Lower lobe of right lung (tissue), 2 donors: ENCODE data around the gene LIN28A. TPM values are rescaled to one million over a fixed set of nuclear protein-coding genes. Genes with fewer than 3 reads are reported as not detected.

ENCODE experiments used
- ATAC-seq, 2 donors: fragments of 200-7000 bp; cut with Tn5 transposase; one replicate each; pipeline ENCODE4 v1.9.1; 2020 to 2022; ENCODE audit warnings: mild to moderate bottlenecking in 2 of 2, moderate library complexity in 2 of 2
- DNase-seq: peaks from one replicate; pipeline ENCODE4 v3.0.0-alpha.2; 2020
- H3K27ac ChIP-seq: fragments of 200-600 bp; one replicate; pipeline ENCODE4 v1.8.0; 2022
- H3K27me3 ChIP-seq: fragments of 200-600 bp; one replicate; pipeline ENCODE4 v1.8.0; 2022; ENCODE audit warnings: low read depth
- H3K36me3 ChIP-seq: fragments of 200-600 bp; one replicate; pipeline ENCODE4 v1.8.0; 2022; ENCODE audit warnings: mild to moderate bottlenecking
- H3K4me1 ChIP-seq: fragments of 200-600 bp; one replicate; pipeline ENCODE4 v1.8.0; 2022
- H3K4me3 ChIP-seq: fragments of 200-600 bp; one replicate; pipeline ENCODE4 v1.8.0; 2022; ENCODE audit warnings: mild to moderate bottlenecking
- H3K9me3 ChIP-seq: fragments of 200-600 bp; one replicate; pipeline ENCODE4 v1.8.0; 2022
- CTCF ChIP-seq: fragments of 200-600 bp; IDR thresholded peaks from one replicate; pipeline ENCODE4 v1.8.0; 2022; ENCODE audit warnings: antibody characterized with exemption, mild to moderate bottlenecking
- intact Hi-C: fragments of 100-400 bp; cut with DNase I; formaldehyde crosslinking; loops from one replicate; pipeline ENCODE4 v1.11.0; 2022
- long read RNA-seq: library from polyadenylated mRNA; unstranded; transcript quantifications from one replicate; pipeline ENCODE4 v2.0.0, GENCODE V29; 2021
- total RNA-seq: library from RNA; stranded (reverse); fragmentation: NEBNext Ultra II Directional; extraction: Animal tissue kit (Norgen Biotek cat#: 25700); gene quantifications from one replicate; pipeline ENCODE4 v1.2.1, GENCODE V29; 2021
- donor health status: DM: no; HTN: yes; CAD: no; lungs with severe emphysema.

The LIN28A gene
- not detected for total RNA-seq
- long read RNA-seq, result 0 reads

GRCh38 chr1:26410706-26411623 is at the start of gene LIN28A:
TSS of gene LIN28A (plus strand) at chr1:26410817. CDS start at chr1:26410892, 75 bp downstream.
- Histone ChIP-seq H3K4me3 (no peak within 1 kb of the TSS), H3K27me3 (peaks cover 62% of the 10 kb centered on the region), H3K9me3 (no peaks in the 10 kb centered on the region), H3K27ac (no peak within 1 kb of the TSS), H3K4me1 (no peaks in the 10 kb centered on the region), H3K36me3 (no peaks in the 10 kb centered on the region)
- no peak for TF ChIP-seq CTCF
- ATAC-seq (no peak), DNase-seq (no peak)
- intact Hi-C loops, result no loop called here

GRCh38 chr1:26361605-26362122 is 49.0 kb upstream of the LIN28A start:
- ATAC-seq, result no peak
- H3K27ac ChIP-seq, result no peak overlapping the region
- H3K27me3 ChIP-seq, result peaks cover 70% of the 10 kb centered on the region
- no peaks in the 10 kb centered on the region for H3K9me3 ChIP-seq
- H3K36me3 ChIP-seq, result no peaks in the 10 kb centered on the region
- intact Hi-C loops, result no loop called here
- TF ChIP-seq CTCF, result no peak
- DNase-seq, result no peak
- no peak overlapping the region for H3K4me3 ChIP-seq
- H3K4me1 ChIP-seq, result peaks cover 19% of the 10 kb centered on the region

GRCh38 chr1:26362331-26362730 is 48.3 kb upstream of the LIN28A start:
- intact Hi-C loops, result no loop called here
- DNase-seq (no peak), ATAC-seq (no peak)
- H3K36me3 ChIP-seq, result no peaks in the 10 kb centered on the region
- peaks cover 19% of the 10 kb centered on the region for H3K4me1 ChIP-seq
- H3K27me3 ChIP-seq, result peaks cover 67% of the 10 kb centered on the region
- TF ChIP-seq CTCF, result no peak
- H3K4me3 ChIP-seq, result no peak overlapping the region
- no peak overlapping the region for H3K27ac ChIP-seq
- H3K9me3 ChIP-seq, result no peaks in the 10 kb centered on the region

GRCh38 chr1:26363549-26364448 is 46.8 kb upstream of the LIN28A start:
- no peaks in the 10 kb centered on the region for H3K36me3 ChIP-seq
- ATAC-seq (peak; percentile 86 to 88), DNase-seq (peak; percentile 91)
- no peak overlapping the region for H3K27ac ChIP-seq
- TF ChIP-seq CTCF, result peak; percentile 95
- H3K9me3 ChIP-seq, result no peaks in the 10 kb centered on the region
- H3K27me3 ChIP-seq, result peaks cover 55% of the 10 kb centered on the region
- intact Hi-C loops, result no loop called here
- no peak overlapping the region for H3K4me3 ChIP-seq
- H3K4me1 ChIP-seq, result peaks cover 19% of the 10 kb centered on the region

GRCh38 chr1:26364956-26365355 is 45.7 kb upstream of the LIN28A start:
- H3K27me3 ChIP-seq, result peaks cover 49% of the 10 kb centered on the region
- no peaks in the 10 kb centered on the region for H3K9me3 ChIP-seq
- H3K27ac ChIP-seq, result no peak overlapping the region
- DNase-seq, result no peak
- H3K4me1 ChIP-seq, result peaks cover 17% of the 10 kb centered on the region
- H3K36me3 ChIP-seq, result no peaks in the 10 kb centered on the region
- ATAC-seq, result no peak
- intact Hi-C loops, result no loop called here
- TF ChIP-seq CTCF, result no peak
- H3K4me3 ChIP-seq, result no peak overlapping the region
